Erythroblast (primary cell): ENCODE measurements around the gene C20orf144.
A peak's percentile ranks its signal among the peaks of the same experiment; 100 is the strongest.

Experiments used
- DNase-seq, 2 experiments: peaks; one replicate each; lab custom pipeline; 2025; lab: John Stamatoyannopoulos, UW
- GATA1 ChIP-seq: IDR thresholded peaks from 2 replicates; pipeline ENCODE4 v1.6.1; 2011; ENCODE audit warnings: low read depth, mild to moderate bottlenecking, control low read depth, low read length, moderate library complexity
- POLR2A ChIP-seq: IDR thresholded peaks from 2 replicates; pipeline ENCODE4 v1.6.1; 2011; ENCODE audit warnings: mild to moderate bottlenecking, low read length

The C20orf144 gene

GRCh38 chr20:33664085-33664761 is 2.1 kb downstream of the C20orf144 start:
- DNase-seq: no peak
- TF ChIP-seq GATA1 (no peak), POLR2A (no peak)

GRCh38 chr20:33664762-33665144 is 2.6 kb downstream of the C20orf144 start:
- DNase-seq: no peak
- TF ChIP-seq POLR2A: no peak
- no peak for TF ChIP-seq GATA1

GRCh38 chr20:33666293-33667244 is 4.4 kb downstream of the C20orf144 start, which contains the start of gene ACTL10:
Gene ACTL10, plus strand, starts transcription at chr20:33666943. Its CDS starts 555 bp downstream, at chr20:33667498.
- DNase-seq: peak; percentile 96 to 97
- TF ChIP-seq POLR2A: peak; percentile 51
- no peak for TF ChIP-seq GATA1

- peak; percentile 65 to 67 for DNase-seq
Measured at GRCh38 chr20:33667245-33667675, 5.1 kb downstream of the C20orf144 start.

GRCh38 chr20:33667676-33668465 is 5.7 kb downstream of the C20orf144 start:
- peak; percentile 80 to 86 for DNase-seq
- no peak for TF ChIP-seq GATA1
- TF ChIP-seq POLR2A: no peak

More at GRCh38 chr20:33667245-33667675, 5.1 kb downstream of the C20orf144 start:
- TF ChIP-seq GATA1 (no peak), POLR2A (no peak)

GRCh38 chr20:33668466-33669155 is 6.5 kb downstream of the C20orf144 start:
- peak in 1 of 2 experiments; percentile 37 for DNase-seq
- no peak for TF ChIP-seq GATA1

GRCh38 chr20:33669224-33669623 is 7.1 kb downstream of the C20orf144 start:
- TF ChIP-seq POLR2A (no peak), GATA1 (no peak)
- DNase-seq: no peak

GRCh38 chr20:33669873-33670640 is 7.9 kb downstream of the C20orf144 start:
- TF ChIP-seq POLR2A: no peak
- no peak for TF ChIP-seq GATA1
- no peak for DNase-seq

- TF ChIP-seq GATA1: no peak
- TF ChIP-seq POLR2A: no peak
- DNase-seq: no peak
Measured at GRCh38 chr20:33670715-33671499, 8.8 kb downstream of the C20orf144 start.

GRCh38 chr20:33671573-33672288 is 9.6 kb downstream of the C20orf144 start:
- TF ChIP-seq GATA1 (no peak), POLR2A (no peak)
- no peak for DNase-seq
